SK-N-SH treated with all-trans-retinoic acid at 6 μM for 48 hours (cell line): ENCODE results near the gene ALDH1B1.

ENCODE experiments used
- CREB5 ChIP-seq: fragments of 250-450 bp; sonication (Bioruptor Pico); IDR thresholded peaks from 2 replicates; pipeline ENCODE4 v1.5.1; 2020; ENCODE audit warnings: low read depth, mild to moderate bottlenecking, moderate library complexity
- CSDC2 ChIP-seq: fragments of 250-450 bp; sonication (Bioruptor Pico); IDR thresholded peaks from 2 replicates; pipeline ENCODE4 v1.5.0; 2020; ENCODE audit warnings: mild to moderate bottlenecking, moderate library complexity
- CSRNP3 ChIP-seq: fragments of 250-450 bp; sonication (Bioruptor Pico); IDR thresholded peaks from 2 replicates; pipeline ENCODE4 v1.5.1; 2021; ENCODE audit warnings: mild to moderate bottlenecking, moderate library complexity
- PATZ1 ChIP-seq: fragments of 250-450 bp; sonication (Bioruptor Pico); IDR thresholded peaks from 2 replicates; pipeline ENCODE4 v1.8.0; 2020; ENCODE audit warnings: mild to moderate bottlenecking, moderate library complexity, borderline replicate concordance
- RARB ChIP-seq: fragments of 250-450 bp; sonication (Bioruptor Pico); IDR thresholded peaks from 2 replicates; pipeline ENCODE4 v1.8.0; 2021; ENCODE audit warnings: mild to moderate bottlenecking, moderate library complexity
- TOX ChIP-seq: fragments of 250-450 bp; sonication (Bioruptor Pico); IDR thresholded peaks from 2 replicates; pipeline ENCODE4 v1.8.0; 2021; ENCODE audit warnings: mild to moderate bottlenecking, moderate library complexity, borderline replicate concordance
- TSHZ2 ChIP-seq: fragments of 250-450 bp; sonication (Bioruptor Pico); IDR thresholded peaks from 2 replicates; pipeline ENCODE4 v1.5.0; 2020; ENCODE audit warnings: mild to moderate bottlenecking, moderate library complexity
- ZFP30 ChIP-seq: fragments of 450-650 bp; formaldehyde crosslinking; IDR thresholded peaks from 2 replicates; pipeline ENCODE4 v1.5.0; 2022; ENCODE audit warnings: mild to moderate bottlenecking, moderate library complexity
- ZNF70 ChIP-seq: fragments of 450-650 bp; formaldehyde crosslinking; IDR thresholded peaks from 2 replicates; pipeline ENCODE4 v1.5.0; 2020; ENCODE audit warnings: mild to moderate bottlenecking, moderate library complexity

GRCh38 chr9:38384990-38385848 is 7.3 kb upstream of the ALDH1B1 start:
- TF ChIP-seq RARB (CRISPR knock-in tag) (no peak), PATZ1 (CRISPR knock-in tag) (no peak), TSHZ2 (CRISPR knock-in tag) (no peak), ZFP30 (CRISPR knock-in tag) (no peak), CSDC2 (CRISPR knock-in tag) (no peak), ZNF70 (CRISPR knock-in tag) (no peak), CSRNP3 (CRISPR knock-in tag) (no peak), CREB5 (CRISPR knock-in tag) (no peak), TOX (CRISPR knock-in tag) (no peak)
